ENCODE results near the gene WNT9A.
"Not testable (repeated sequence)": the region's sequence is repeated elsewhere in the genome, so short reads cannot be mapped to it uniquely, and the experiment has no call there.

GRCh38 chr1:227877810-227878209 lies 69.9 kb downstream of the WNT9A start:
- not testable (repeated sequence) for TF ChIP-seq CTCF, POLR2A, POLR2AphosphoS5 (IDR thresholded peaks at IDR 0.05)
